ENCODE data around the gene TOR2A.

DNA sequence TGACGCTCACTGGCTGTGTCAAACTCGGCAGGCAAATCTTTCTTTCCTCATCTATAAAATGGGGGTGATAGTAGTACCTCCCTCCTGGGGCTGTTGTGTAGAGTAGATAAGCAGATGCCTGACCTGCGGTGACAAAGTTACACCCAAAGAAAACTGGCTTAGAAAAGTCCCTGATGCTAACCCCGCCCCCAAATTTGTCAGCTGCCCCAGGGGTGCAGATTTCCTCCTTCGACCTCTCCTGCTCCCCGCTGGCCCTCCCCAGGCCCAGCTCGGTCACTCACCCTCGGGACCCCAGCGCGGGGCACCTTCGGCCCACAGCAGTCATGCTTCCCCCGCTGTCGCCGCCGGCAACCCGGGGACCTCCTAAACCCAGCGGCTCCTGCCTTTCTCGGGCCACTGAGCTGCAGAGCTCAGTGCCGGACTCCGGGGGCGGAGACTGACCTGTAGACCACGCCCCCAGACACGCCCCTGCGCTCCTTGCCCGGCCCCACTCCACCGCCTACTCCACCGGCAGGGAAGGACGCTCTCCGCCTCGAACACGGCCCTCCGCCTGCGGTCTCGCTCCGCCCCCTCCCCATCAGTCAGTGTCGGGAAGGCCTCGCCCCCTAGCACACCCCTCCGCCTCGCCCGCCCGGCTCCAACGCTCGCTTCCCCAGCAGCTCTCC, 35.9 kb upstream of the TOR2A start:
- TF ChIP-seq ZNF551 (CRISPR knock-in tag; IDR thresholded peaks at IDR 0.05): no peak
- no peak for TF ChIP-seq PHB2 (IDR thresholded peaks at IDR 0.05; ENCODE audit: low read depth)
- no peak for TF ChIP-seq ZNF143 (CRISPR knock-in tag; IDR thresholded peaks at IDR 0.05)
- TF ChIP-seq, protein P1, sequence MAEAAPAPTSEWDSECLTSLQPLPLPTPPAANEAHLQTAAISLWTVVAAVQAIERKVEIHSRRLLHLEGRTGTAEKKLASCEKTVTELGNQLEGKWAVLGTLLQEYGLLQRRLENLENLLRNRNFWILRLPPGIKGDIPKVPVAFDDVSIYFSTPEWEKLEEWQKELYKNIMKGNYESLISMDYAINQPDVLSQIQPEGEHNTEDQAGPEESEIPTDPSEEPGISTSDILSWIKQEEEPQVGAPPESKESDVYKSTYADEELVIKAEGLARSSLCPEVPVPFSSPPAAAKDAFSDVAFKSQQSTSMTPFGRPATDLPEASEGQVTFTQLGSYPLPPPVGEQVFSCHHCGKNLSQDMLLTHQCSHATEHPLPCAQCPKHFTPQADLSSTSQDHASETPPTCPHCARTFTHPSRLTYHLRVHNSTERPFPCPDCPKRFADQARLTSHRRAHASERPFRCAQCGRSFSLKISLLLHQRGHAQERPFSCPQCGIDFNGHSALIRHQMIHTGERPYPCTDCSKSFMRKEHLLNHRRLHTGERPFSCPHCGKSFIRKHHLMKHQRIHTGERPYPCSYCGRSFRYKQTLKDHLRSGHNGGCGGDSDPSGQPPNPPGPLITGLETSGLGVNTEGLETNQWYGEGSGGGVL (CRISPR knock-in tag; IDR thresholded peaks at IDR 0.05): no peak
